Osteoblast (primary cell): Measurements from ENCODE around the gene SNX21. TPM values are rescaled to one million over a fixed set of nuclear protein-coding genes. Genes with fewer than 3 reads are reported as not detected.

Experiments
- DNase-seq: peaks from one replicate; pipeline ENCODE4 v3.0.0; 2011; ENCODE audit warnings: low spot score, mixed read lengths; ENCODE audit not compliant: insufficient read length; ENCODE audit errors: missing footprints
- H2AFZ ChIP-seq: 2 replicates; pipeline ENCODE4 v1.6.0; 2011; ENCODE audit warnings: mild to moderate bottlenecking, low read length
- H3K27ac ChIP-seq: 2 replicates; pipeline ENCODE4 v1.5.1; 2011; ENCODE audit warnings: mild to moderate bottlenecking, low read depth, low read length, moderate library complexity
- H3K27me3 ChIP-seq: 2 replicates; pipeline ENCODE4 v1.6.0; 2012; ENCODE audit warnings: mild to moderate bottlenecking, control low read depth, inconsistent platforms, low read length, moderate library complexity; ENCODE audit not compliant: insufficient read depth
- H3K36me3 ChIP-seq: 2 replicates; pipeline ENCODE4 v1.5.1; 2011; ENCODE audit warnings: mild to moderate bottlenecking, low read length, control low read depth, moderate library complexity; ENCODE audit not compliant: insufficient read depth
- H3K4me1 ChIP-seq: 2 replicates; pipeline ENCODE4 v1.5.1; 2011; ENCODE audit warnings: mild to moderate bottlenecking, low read length, control low read depth, moderate library complexity; ENCODE audit not compliant: insufficient read depth
- H3K4me2 ChIP-seq: 2 replicates; pipeline ENCODE4 v1.6.0; 2011; ENCODE audit warnings: mild to moderate bottlenecking, low read length; ENCODE audit not compliant: insufficient read depth
- H3K4me3 ChIP-seq: fragments of 200-600 bp; sonication (generic); 3 replicates; pipeline ENCODE4 v1.5.1; 2012; ENCODE audit warnings: mild to moderate bottlenecking, low read length, inconsistent platforms; ENCODE audit not compliant: insufficient read depth
- H3K79me2 ChIP-seq: 2 replicates; pipeline ENCODE4 v1.6.0; 2012; ENCODE audit warnings: mild to moderate bottlenecking, low read length, control low read depth, inconsistent platforms; ENCODE audit not compliant: insufficient read depth
- H3K9me3 ChIP-seq: 2 replicates; pipeline ENCODE4 v1.5.1; 2011; ENCODE audit warnings: low read depth, low read length, control low read depth
- H4K20me1 ChIP-seq: 2 replicates; pipeline ENCODE4 v1.6.0; 2012; ENCODE audit warnings: mild to moderate bottlenecking, low read length, control low read depth; ENCODE audit not compliant: insufficient read depth
- total RNA-seq: library from RNA; depleted of rRNA; stranded (reverse); fragments of >200 nt; gene quantifications from 2 replicates; pipeline ENCODE4 v1.2.3, GENCODE V29; 2012
- TF ChIP-seq, protein P1 (sequence below): IDR thresholded peaks from 2 replicates; pipeline ENCODE4 v1.5.1; 2011; ENCODE audit warnings: mild to moderate bottlenecking, low read depth, low read length, moderate library complexity; ENCODE audit errors: extremely low read depth

The SNX21 gene
- total RNA-seq, 1 donor = 101 TPM

DNA sequence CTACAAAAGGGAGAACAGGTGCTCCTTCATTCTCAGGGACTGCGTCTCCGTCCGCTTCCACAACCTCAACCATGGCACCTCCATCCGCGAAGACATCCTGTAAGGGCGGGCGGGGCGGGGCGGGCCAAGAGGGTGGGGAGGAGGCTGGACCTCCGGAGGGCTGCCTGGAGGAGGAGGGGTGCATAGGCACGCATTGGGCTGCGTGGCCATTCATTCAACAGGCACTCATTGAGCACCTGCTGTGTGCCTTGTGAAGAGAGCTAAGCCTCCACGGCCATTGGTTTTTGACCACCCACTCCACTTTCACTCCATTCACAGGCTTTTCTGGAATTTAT is 24.2 kb downstream of the SNX21 start:
- H2AFZ ChIP-seq = peak overlapping the region; percentile 95
- peak overlapping the region; percentile 86 for H3K4me3 ChIP-seq
- peaks cover 7% of the 10 kb centered on the region for H4K20me1 ChIP-seq
- H3K4me1 ChIP-seq = peaks cover 27% of the 10 kb centered on the region
- TF ChIP-seq, protein P1, sequence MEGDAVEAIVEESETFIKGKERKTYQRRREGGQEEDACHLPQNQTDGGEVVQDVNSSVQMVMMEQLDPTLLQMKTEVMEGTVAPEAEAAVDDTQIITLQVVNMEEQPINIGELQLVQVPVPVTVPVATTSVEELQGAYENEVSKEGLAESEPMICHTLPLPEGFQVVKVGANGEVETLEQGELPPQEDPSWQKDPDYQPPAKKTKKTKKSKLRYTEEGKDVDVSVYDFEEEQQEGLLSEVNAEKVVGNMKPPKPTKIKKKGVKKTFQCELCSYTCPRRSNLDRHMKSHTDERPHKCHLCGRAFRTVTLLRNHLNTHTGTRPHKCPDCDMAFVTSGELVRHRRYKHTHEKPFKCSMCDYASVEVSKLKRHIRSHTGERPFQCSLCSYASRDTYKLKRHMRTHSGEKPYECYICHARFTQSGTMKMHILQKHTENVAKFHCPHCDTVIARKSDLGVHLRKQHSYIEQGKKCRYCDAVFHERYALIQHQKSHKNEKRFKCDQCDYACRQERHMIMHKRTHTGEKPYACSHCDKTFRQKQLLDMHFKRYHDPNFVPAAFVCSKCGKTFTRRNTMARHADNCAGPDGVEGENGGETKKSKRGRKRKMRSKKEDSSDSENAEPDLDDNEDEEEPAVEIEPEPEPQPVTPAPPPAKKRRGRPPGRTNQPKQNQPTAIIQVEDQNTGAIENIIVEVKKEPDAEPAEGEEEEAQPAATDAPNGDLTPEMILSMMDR = no peak
- no peaks in the 10 kb centered on the region for H3K27me3 ChIP-seq
- peaks cover 35% of the 10 kb centered on the region for H3K79me2 ChIP-seq
- peak overlapping the region; percentile 99 for H3K4me2 ChIP-seq
- no peaks in the 10 kb centered on the region for H3K9me3 ChIP-seq
- peaks cover 6% of the 10 kb centered on the region for H3K36me3 ChIP-seq
- DNase-seq = no peak
- peak overlapping the region; percentile 62 for H3K27ac ChIP-seq

DNA sequence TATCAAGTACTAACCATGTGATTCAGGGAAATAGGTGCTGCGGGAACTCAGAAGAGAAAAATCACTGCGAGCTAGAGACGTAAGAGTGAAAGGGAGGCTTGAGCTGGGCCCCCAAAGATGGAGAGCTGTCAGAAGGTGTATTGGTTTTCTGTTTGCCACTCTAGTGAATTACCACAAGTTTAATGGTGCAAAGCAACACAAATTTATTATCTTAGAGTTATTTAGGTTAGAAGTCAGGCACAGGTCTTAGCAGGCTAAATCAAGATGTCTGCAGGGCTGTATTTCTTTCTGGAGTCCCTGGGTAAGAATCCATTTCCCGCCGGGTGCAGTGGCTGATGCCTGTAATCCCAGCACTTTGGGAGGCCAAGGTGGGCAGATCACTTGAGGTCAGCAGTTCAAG is 26.3 kb downstream of the SNX21 start:
- Histone ChIP-seq H3K4me3 (no peak overlapping the region), H3K79me2 (peaks cover 25% of the 10 kb centered on the region), H3K4me2 (no peak overlapping the region), H3K36me3 (no peaks in the 10 kb centered on the region), H2AFZ (no peak overlapping the region), H3K27me3 (no peaks in the 10 kb centered on the region), H3K9me3 (no peaks in the 10 kb centered on the region), H3K27ac (no peak overlapping the region), H3K4me1 (peaks cover 27% of the 10 kb centered on the region), H4K20me1 (peaks cover 4% of the 10 kb centered on the region)
- no peak for DNase-seq
- TF ChIP-seq, protein P1 = no peak

DNA sequence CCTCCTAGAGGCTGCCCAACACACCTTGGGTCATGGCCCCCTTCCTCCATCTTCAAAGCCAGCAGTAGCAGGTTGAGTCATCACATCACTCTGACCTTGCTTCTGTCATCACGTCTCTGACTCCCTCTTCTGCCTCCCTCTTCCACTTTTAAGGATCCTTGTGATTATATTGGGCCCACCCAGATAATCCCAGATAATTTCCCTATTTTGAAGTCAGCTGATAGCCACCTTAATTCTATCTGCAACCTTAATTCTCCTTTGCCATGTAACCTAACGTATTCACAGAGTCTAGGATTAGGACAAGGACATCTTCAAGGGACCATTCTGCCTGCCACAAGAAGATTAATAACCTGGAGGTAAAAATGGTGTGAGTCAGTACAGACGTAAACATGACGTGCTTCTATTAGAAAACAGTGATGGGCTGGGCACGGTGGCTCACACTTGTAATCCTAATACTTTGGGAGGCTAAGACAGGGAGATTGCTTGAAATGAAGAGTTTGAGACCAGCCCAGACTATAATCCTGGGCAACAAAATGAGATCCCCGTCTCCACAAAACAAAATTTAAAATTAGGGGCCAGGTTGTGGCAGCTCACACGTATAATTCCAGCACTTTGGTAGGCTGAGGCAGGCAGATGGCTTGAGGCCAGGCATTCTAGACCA is 27.1 kb downstream of the SNX21 start:
- no peaks in the 10 kb centered on the region for H3K36me3 ChIP-seq
- peaks cover 2% of the 10 kb centered on the region for H4K20me1 ChIP-seq
- no peak overlapping the region for H2AFZ ChIP-seq
- H3K4me3 ChIP-seq = no peak overlapping the region
- no peaks in the 10 kb centered on the region for H3K9me3 ChIP-seq
- peaks cover 27% of the 10 kb centered on the region for H3K4me1 ChIP-seq
- no peaks in the 10 kb centered on the region for H3K27me3 ChIP-seq
- no peak overlapping the region for H3K27ac ChIP-seq
- H3K79me2 ChIP-seq = peaks cover 20% of the 10 kb centered on the region
- no peak for DNase-seq
- H3K4me2 ChIP-seq = no peak overlapping the region
- TF ChIP-seq, protein P1 = no peak

DNA sequence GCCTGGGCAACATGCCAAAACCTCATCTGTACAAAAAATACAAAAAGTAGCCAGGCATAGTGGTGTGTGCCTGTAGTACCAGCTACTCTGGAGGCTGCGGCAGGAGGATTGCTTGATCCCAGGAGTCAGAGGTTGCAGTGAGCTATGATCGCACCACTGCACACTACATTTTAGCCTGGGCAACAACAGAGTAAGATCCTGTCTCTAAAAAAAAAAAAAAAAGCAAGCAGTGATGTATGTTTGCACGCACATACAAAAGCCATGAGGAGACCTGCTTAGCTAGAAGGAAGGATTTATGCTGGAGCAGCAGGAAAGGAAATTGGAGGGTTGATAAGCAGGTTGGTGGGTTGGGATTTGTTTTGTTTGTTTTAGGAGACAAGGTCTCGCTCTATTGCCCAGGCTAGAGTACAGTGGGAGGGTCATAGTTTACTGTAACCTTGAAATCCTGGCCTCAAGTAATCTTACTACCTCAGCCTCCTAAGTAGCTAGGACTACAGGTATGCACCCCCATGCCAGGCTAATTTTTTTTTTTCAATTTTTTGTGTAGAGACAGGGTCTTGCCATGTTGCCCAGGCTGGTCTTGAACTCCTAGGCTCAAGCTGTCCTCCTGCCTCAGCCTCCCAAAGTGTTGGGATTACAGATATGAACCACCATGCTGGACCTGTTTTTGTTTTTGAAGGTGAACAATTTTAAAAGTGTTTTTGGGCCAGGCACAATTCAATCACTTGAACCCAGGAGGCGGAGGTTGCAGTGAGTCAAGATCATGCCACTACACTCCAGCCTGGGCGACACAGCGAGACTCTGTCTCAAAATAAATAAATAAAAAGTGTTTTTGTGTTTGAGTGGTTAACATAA is 27.8 kb downstream of the SNX21 start:
- no peak overlapping the region for H2AFZ ChIP-seq
- H3K4me3 ChIP-seq = no peak overlapping the region
- no peaks in the 10 kb centered on the region for H4K20me1 ChIP-seq
- H3K4me1 ChIP-seq = peaks cover 20% of the 10 kb centered on the region
- H3K9me3 ChIP-seq = no peaks in the 10 kb centered on the region
- peaks cover 13% of the 10 kb centered on the region for H3K79me2 ChIP-seq
- H3K27ac ChIP-seq = no peak overlapping the region
- TF ChIP-seq, protein P1 = no peak
- no peak for DNase-seq
- no peak overlapping the region for H3K4me2 ChIP-seq
- H3K27me3 ChIP-seq = no peaks in the 10 kb centered on the region
- H3K36me3 ChIP-seq = no peaks in the 10 kb centered on the region
